HG03565 (cell line): ENCODE results near the gene CTPS2.
"Not testable (repeated sequence)": the region's sequence is repeated elsewhere in the genome, so short reads cannot be mapped to it uniquely, and the experiment has no call there.

Experiments
- ATAC-seq: cut with Tn5 transposase; IDR thresholded peaks from one replicate; pipeline ENCODE4 v1.9.1; 2021; ENCODE audit warnings: mild to moderate bottlenecking, moderate library complexity; ENCODE audit not compliant: unreplicated experiment

CTPS2 gene

DNA sequence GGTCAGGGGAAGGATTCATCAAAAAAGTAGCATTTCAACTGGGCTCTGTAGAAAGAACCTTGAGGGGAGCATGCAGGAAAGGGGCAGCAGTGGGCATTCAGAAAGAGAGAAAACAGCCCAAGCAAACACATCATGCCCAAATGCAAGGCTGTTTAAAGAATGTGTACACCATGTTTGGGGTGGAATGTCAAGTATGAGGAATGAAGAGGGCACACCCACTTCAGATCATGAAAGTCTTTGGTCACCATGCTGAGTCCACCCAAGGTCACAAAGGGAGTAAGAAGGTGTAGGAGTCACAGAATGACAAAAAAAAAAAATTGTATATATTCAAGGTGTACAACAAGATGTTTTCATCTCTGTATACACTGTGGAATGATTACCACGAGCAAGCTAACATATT lies 53.1 kb downstream of the CTPS2 start:
- ATAC-seq: no peak

- ATAC-seq: no peak
Measured at GRCh38 chrX:16658284-16658683, 54.2 kb downstream of the CTPS2 start.

DNA sequence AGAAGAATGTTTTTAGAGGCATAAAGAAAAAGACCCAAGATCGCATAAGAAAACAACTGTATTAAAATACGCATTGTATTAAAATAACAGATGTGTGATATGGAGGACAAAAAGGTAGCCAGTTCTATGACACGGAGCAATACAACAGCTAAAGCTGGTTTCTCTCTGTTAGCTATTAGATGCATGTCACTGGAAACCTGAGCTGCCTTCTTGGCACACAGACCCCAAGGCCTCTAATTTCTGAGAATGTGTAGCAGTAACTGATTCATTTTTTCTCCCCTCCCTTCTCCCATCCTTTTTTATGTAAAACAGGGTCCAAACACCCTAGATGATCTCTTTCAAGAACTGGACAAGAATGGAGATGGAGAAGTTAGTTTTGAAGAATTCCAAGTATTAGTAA lies 58.4 kb downstream of the CTPS2 start:
- ATAC-seq: no peak

DNA sequence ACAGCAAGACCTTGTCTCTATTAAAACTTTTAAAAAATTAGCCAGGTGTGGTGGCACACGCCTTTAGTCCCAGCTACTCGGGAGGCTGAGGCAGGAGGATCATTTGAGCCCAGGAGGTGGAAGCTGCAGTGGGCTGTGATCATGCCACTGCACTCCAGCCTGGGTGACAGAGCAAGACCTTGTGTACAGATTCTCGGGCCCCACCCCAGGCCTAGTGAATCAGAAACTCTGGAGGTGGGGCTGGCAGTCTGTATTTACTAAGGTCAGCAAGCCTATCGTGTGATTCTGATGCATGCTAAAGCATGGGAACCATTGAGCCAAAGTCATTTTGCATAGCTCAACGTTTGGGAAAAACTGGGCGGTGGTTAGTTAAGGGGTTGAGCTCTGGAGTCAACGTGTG lies 59.0 kb downstream of the CTPS2 start:
- ATAC-seq: no peak

DNA sequence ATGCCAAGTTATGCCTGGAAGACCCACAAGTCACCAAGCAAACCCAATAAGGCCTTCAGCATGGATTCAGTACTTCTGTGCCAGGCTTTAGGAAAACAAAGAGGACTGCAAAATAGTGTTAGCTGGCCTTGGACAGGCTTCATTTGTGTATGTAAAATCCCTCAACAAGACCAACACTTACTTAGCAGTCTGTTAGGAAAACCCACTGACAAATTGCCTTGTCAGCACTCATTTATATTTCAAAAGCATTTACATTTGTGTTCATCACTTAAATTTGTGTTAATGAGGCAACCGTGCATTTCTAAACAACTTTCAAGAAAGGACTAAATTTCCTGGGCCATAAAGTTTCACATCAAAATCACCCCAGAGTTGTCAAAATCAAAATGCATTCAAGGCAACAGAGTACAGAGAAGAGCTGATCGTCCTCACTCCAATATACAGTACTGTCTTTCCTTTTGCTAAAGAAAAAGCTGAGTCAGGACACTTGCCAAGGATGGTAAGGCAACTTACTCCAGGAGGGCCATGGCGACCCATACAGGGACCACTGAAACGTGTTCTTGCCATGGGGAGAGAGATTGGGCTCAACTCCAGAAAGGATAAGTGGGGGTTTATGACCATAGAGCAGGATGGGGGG lies 61.0 kb downstream of the CTPS2 start:
- ATAC-seq: no peak

DNA sequence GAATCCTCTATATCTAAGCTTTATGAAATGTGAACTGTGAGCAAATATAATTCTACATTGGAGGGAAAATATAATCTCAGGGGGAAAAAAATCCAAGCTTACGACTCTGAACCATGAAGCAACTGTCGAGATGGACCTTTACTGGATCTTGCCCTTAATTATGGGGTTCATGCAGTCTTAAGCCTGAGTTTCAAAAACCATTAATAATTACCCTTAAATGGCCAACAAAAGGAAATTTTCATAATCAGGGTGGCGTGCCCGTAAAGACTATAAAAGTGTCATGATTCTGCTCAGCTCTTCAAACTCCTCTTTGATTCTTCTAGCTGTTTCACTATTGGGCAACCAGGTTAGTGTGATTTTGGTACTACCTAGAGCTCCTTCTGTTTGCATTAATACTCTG lies 62.6 kb downstream of the CTPS2 start, which contains the start of gene S100G:
Gene S100G, plus strand, starts transcription at position 301 of the 400 bp plus-strand sequence. CDS start 849 bp downstream, outside the sequence.
- no peak for ATAC-seq

GRCh38 chrX:16646366-16647138 lies 65.9 kb downstream of the CTPS2 start:
- ATAC-seq: no peak

GRCh38 chrX:16643176-16643575 lies 69.3 kb downstream of the CTPS2 start:
- ATAC-seq: no peak

- no peak for ATAC-seq
Measured at GRCh38 chrX:16640823-16641222, 71.6 kb downstream of the CTPS2 start.

DNA sequence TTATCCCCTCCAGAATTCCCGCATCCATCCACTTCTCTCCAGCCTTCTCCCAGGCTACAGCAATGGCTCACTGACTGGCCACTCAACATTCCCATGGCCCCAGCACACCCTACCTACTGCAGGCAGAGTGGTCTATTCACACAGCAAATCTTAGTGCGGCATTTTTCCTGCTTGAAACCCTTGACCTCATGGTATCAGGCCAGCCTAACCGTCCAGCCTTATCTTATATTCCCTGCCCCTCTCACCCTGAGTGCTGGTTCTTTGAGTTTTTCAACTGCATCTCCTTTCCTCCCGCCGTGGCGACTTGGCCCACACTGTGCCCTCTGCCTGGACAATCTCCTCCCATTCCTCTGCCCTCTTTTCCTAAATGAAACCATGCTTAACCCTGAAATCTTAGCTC lies 72.5 kb downstream of the CTPS2 start:
- no peak for ATAC-seq

DNA sequence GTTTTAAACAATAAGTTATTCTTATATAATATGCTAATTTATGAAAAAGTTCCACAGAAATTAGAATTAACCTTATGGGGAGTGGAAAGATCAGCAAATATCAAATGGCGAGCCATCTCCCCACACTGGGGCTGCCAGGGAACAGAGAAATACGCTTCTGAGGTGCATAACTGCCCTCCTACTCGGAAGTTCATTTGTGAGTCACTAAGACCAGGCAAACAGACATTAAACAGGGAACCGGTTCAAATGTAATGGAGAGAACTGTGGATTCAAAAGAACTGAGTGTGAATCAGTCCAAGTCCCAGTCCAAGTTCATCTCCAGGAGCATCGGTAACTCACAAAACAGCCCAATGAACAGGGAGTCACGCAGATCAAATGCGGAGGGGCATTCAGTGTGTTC lies 73.9 kb downstream of the CTPS2 start:
- no peak for ATAC-seq

- ATAC-seq: no peak
Measured at GRCh38 chrX:16635596-16635995, 76.9 kb downstream of the CTPS2 start.

DNA sequence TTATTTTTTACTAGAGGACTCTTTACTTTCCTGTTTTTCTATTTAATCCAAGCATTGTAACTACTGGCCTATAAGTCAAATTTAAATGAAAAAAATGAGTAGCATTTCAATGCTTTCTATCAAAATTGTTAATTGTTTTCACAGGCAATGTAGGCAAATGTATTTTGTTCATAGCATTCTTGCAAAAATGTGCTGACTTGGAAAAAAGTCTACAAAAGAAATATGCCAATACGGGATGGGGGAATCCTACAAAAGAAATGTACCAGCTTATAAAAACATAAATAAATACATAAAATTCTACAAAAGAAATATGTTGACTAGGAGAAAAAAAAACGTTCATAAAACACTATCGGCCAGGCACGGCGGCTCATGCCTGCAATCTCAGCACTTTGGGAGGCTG lies 77.4 kb downstream of the CTPS2 start:
- ATAC-seq: no peak

DNA sequence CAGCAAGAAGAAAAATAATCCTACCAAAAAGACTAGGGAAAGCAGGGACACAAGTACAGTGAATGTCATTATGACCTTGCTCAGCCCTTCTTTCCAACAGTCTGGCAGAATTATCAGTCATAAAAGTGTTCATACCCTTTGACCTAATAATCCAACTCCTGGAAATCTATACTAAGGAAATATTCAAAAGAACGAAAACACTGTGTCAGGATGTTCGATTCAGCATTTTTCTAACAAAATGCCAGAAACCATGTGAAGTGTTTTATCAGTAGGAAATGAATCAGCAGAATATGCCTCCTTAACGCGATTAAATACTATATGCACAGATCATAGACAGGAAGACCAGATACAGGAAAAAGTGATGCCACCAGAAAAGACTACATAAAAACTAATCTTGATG lies 78.7 kb downstream of the CTPS2 start:
- no peak for ATAC-seq

DNA sequence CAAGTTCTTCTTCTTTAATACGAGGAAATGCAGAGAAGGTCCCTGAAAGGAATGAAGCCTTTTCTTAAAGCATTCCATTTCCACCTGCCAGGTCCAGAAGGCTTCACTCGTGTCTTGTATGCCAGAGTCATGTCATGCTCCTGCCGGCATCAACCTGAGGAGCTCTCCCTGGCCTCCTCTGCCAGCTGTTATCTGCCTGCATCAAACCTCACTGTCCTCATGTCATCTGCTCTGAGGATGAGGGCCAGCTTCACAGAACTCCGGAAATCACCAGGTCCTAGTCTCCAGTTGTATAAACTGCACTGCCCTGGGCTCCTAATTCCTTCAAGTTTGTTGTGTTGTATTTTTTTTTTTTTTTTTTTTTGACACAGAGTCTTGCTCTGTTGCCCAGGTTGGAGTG lies 82.6 kb downstream of the CTPS2 start:
- no peak for ATAC-seq

- ATAC-seq: no peak
Measured at GRCh38 chrX:16628946-16629595, 83.4 kb downstream of the CTPS2 start.

DNA sequence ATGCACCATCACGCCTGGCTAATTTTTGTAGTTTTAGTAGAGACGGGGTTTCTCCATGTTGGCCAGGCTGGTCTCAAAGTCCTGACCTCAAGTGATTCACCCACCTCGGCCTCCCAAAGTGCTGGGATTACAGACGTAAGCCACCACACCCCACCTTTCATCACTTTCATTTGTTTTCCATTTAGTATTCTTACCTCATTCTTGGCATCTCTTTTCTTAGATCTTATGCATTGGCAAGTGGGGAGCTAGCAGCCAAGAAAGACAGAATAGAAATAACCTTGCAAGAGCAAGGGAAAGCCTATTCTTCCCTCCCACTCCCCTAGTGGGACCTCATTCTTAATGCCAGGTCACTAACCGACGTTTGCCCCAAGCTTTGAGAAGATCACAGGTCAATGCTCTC lies 84.0 kb downstream of the CTPS2 start:
- not testable (repeated sequence) for ATAC-seq

- no peak for ATAC-seq
Measured at GRCh38 chrX:16619024-16619423, 93.4 kb downstream of the CTPS2 start.

GRCh38 chrX:16618422-16618821 lies 94.0 kb downstream of the CTPS2 start:
- ATAC-seq: no peak

GRCh38 chrX:16617382-16617781 lies 95.1 kb downstream of the CTPS2 start:
- no peak for ATAC-seq

DNA sequence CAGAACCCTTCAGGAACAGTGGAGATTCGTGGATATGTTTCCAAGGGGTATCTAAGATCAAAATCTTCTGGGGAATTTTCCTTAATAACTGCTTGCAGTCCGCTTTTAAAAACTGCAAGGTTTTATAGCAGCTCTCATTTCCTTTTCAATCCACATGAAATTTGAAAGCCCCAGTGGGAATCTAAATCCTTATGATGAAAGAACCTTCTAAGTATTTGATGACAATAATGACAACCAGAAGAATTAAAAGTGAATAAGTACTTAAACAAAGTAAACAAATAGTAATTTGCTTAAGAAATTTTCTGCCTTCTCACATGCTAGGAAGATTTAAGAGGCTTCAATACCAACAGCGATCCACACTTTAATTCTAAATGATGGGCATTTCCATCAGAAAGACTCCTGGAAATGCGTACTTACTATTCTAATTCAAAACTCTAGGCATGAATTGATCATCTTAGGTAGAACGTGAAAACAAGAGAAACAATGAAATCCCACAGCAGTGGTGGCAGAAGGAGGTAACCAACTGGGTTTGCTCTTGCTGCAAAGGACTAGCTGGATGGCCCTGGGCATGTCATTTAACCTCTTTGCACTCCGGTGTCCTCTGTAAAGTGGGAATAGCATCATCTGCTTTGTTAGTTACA lies 100.1 kb downstream of the CTPS2 start:
- no peak for ATAC-seq

GRCh38 chrX:16610654-16611053 lies 101.8 kb downstream of the CTPS2 start:
- ATAC-seq: not testable (repeated sequence)
